SK-MEL-5 (cell line): ENCODE data around the gene HM13. TPM values are rescaled to one million over a fixed set of nuclear protein-coding genes. Genes with fewer than 3 reads are reported as not detected.
"Not testable (repeated sequence)": the region's sequence is repeated elsewhere in the genome, so short reads cannot be mapped to it uniquely, and the experiment has no call there.

Experiments used
- DNase-seq: peaks from one replicate; pipeline ENCODE4 v3.0.0-alpha.2; 2016; ENCODE audit warnings: low read depth, low spot score
- in situ Hi-C: cut with HindIII; loops from 2 replicates; pipeline ENCODE4 v1.10.0; 2016; ENCODE audit warnings: low sequenced_read_pairs, high pct_unique_total_duplicates, low pct_unique_long_range_greater_than_20kb
- total RNA-seq: library from RNA; depleted of rRNA; stranded (reverse); fragments of >200 nt; shearing (Covaris generic); gene quantifications from 2 replicates; pipeline ENCODE4 v1.2.3, GENCODE V29; 2014

Gene HM13
- total RNA-seq, 1 experiment from 2014 or later = 120 TPM

GRCh38 chr20:31572042-31572700 is 57.9 kb downstream of the HM13 start:
- DNase-seq = no peak
- in situ Hi-C loops = no loop called here

- DNase-seq = peak; percentile 95
- in situ Hi-C loops = no loop called here
Measured at GRCh38 chr20:31572701-31573554, 58.7 kb downstream of the HM13 start.

GRCh38 chr20:31573555-31574321 is 59.5 kb downstream of the HM13 start:
- in situ Hi-C loops = no loop called here
- DNase-seq = no peak

- DNase-seq, in situ Hi-C loops: not testable (repeated sequence)
Measured at GRCh38 chr20:31574986-31575385, 60.7 kb downstream of the HM13 start.

- DNase-seq = no peak
- in situ Hi-C loops = no loop called here
Measured at GRCh38 chr20:31576751-31577150, 62.5 kb downstream of the HM13 start.

GRCh38 chr20:31577194-31577593 is 63.0 kb downstream of the HM13 start:
- in situ Hi-C loops = no loop called here

GRCh38 chr20:31578448-31579138 is 64.4 kb downstream of the HM13 start:
- no peak for DNase-seq
- in situ Hi-C loops = no loop called here

More at GRCh38 chr20:31577194-31577593, 63.0 kb downstream of the HM13 start:
- DNase-seq = no peak

- no peak for DNase-seq
- in situ Hi-C loops = no loop called here
Measured at GRCh38 chr20:31579245-31579644, 65.0 kb downstream of the HM13 start.

- DNase-seq, in situ Hi-C loops: not testable (repeated sequence)
Measured at GRCh38 chr20:31579941-31580651, 65.9 kb downstream of the HM13 start.

GRCh38 chr20:31580706-31581105 is 66.5 kb downstream of the HM13 start:
- no peak for DNase-seq
- in situ Hi-C loops = no loop called here

GRCh38 chr20:31581391-31581790 is 67.1 kb downstream of the HM13 start:
- DNase-seq = no peak
- in situ Hi-C loops = no loop called here

GRCh38 chr20:31587545-31588389 is 73.5 kb downstream of the HM13 start:
- in situ Hi-C loops = no loop called here
- no peak for DNase-seq

GRCh38 chr20:31590717-31591225 is 76.5 kb downstream of the HM13 start:
- no peak for DNase-seq
- in situ Hi-C loops = no loop called here

GRCh38 chr20:31593221-31594001 is 79.2 kb downstream of the HM13 start:
- in situ Hi-C loops = no loop called here

GRCh38 chr20:31594002-31594557 is 79.8 kb downstream of the HM13 start:
- no peak for DNase-seq
- in situ Hi-C loops = no loop called here

More at GRCh38 chr20:31593221-31594001, 79.2 kb downstream of the HM13 start:
- no peak for DNase-seq
